Lung microvascular endothelial cell (primary cell): Measurements from ENCODE around the gene PLIN3. TPM values are rescaled to one million over a fixed set of nuclear protein-coding genes. Genes with fewer than 3 reads are reported as not detected.
"Not testable (repeated sequence)": the region's sequence is repeated elsewhere in the genome, so short reads cannot be mapped to it uniquely, and the experiment has no call there.

Source experiments
- DNase-seq, 2 donors: peaks; one replicate each; pipeline versions ENCODE4 v3.0.0 to v3.0.0-alpha.2; 2010; ENCODE audit warnings: low read depth in 2 of 2
- total RNA-seq: library from RNA; depleted of rRNA; stranded (reverse); fragments of >200 nt; gene quantifications from 2 replicates; pipeline ENCODE4 v1.2.1, GENCODE V29; 2014

Gene PLIN3
- 44.0 and 70.2 TPM in 2 replicates for total RNA-seq

- peak; percentile 97 to 98 for DNase-seq
These were observed at the start of gene PLIN3 for GRCh38 chr19:4867534-4868285. Gene PLIN3, minus strand, starts transcription at chr19:4867667. Its CDS starts 6,273 bp downstream, at chr19:4861394.

DNA sequence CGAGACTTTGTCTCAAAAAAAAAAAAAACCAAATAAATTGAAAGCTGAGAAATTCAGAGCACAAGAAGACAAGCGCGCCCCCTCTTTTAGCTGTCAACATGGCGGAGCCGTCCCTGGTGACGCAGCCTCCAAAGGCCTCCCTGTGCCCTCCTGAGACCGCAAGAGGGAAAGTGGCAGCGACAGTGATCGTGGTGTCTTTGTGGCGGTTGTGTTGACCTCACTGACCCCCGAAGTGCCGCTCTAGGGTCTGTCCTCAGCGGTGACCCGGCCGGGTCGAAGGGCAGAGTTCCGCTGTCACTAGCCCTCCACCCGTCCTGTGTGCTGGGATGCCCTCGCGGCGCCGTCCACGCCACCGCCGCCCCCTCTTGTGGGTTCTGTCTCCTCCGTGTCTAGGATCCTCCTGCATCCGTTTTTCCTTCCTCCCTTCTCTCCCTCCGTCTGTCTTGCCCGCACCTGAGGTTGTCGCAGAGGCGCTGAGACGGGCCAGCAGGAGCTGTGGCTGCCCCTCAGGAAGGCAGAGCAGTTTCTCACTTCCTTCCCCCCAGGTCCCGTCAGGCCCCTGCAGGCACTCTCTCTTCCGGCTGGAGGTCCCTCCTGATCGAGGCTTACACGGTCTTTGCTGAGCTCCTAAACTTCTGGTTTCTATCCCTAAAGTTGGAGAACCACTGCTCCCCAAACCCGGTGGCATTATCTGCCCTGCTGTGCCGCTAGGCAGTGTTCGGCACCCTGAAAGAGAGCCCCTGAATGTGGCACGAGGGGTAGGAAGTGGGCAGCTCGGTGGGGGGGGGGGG is 49.0 kb upstream of the PLIN3 start:
- DNase-seq = peak in 1 of 2 donors; percentile 31

DNA sequence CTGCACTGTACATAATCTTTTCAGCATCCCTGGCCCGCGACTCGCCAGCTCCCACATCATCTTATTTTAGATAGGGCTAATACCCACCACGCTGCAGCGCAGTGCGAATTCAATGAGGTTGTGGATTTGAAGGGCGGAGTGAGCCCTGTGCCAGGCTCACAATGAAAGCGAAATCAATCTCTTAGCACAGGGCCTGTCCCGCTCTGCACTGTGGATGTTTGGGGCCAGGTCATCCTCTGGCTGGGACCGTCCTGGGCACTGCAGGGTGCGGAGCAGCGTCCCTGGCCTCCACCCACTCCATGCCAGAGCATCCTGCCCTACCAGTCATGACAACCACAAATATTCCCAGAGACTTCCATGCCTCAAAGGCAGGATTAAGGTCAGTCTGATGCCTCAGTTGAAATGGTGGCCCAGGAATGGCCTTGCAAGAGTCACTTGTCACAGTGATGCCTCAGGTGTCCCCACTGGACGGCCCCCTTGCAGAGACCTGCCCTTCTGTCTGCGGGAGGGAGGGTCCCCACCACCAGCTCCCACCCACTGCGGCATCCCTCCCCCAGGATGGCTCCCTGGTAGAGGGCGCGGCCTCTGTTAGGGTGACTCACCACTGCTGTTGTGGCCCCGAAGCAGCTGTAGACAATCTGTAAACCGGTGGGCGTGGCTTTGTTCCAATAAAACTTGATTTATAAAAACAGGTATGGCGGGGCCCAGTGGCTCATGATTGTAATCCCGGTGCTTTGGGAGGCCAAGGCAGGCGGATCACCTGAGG is 47.5 kb upstream of the PLIN3 start:
- DNase-seq = peak; percentile 48 to 73

DNA sequence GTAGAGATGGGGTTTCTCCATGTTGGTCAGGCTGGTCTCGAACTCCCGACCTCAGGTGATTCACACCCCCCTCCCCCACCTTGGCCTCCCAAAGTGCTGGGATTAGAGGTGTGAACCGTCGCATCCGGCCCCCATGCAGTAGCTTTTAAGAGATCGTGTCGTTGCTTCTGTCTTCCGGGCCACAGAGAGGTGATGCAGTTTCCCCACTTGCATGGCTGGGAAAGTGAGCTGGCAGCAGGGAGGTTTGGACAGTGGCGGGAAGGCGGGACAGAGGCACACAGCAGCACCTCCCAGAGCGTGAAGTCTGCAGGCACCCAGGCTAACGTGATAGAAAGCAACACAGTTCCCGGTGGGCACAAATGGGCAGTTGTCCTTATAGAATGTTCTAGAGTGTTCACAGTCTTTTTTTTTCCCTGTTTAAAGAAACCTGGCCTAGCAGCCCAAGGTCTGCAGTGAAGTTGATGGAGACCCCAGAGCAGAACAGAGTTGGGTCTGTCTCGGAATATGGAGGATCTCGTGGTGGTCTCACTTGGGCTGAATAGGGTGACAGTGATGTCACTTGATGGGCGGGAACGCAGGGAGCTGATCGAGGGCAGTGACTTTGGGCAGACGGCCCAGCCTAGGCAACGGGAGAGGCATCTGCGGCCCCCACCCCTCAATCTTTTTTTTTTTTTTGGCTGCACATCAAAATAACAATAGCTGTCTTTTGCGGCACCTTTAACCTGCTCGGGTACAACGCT is 46.7 kb upstream of the PLIN3 start:
- DNase-seq = no peak

GRCh38 chr19:4911786-4912672 is 44.6 kb upstream of the PLIN3 start:
- peak; percentile 81 to 96 for DNase-seq

DNA sequence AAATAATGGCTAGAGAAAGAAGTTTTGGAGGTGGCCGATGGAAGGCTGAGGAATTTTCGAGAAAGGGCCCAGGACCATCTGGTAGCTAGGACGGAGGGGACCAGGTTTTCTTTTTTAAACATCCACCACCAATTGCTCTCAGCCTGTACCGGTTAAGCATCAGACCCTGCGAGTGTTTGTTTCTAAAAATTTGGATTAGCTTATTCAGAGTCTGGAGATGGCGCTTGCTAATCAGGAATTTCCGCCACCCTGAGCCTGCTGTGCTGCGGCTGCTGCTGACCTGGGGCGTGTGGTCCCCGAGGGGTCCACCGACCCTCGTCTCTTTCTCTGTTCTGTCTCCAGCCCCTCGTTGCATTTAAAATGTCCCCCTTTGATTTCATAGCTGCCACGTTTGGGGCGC is 43.8 kb upstream of the PLIN3 start:
- DNase-seq = peak in 1 of 2 donors; percentile 17

DNA sequence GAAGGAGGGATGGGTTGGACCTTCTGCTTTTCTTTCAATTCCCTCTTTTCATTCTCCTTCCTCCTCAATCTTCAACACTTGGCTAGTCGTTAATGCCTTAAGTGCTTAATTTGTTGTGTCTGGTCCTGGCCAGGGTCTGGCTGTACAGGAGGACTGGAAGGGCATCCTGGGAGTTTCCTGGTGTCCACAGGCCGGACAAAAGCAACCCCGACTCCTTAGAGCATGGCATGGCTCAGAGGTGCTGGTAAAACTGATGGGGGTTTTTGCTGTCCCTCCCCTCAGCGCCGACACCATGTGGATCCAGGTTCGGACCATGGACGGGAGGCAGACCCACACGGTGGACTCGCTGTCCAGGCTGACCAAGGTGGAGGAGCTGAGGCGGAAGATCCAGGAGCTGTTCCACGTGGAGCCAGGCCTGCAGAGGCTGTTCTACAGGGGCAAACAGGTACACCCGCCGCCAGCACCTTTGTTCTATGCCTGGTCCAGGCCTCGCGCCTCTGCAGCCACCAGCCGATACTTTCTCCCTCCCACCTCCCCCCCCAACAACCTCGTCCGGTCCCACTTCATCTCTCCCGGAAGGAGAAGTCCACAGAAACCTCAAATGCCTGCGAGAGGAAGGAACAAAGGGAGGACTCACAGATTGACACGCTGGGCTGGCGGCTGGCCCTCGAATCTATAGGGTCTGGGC is 43.3 kb upstream of the PLIN3 start:
- DNase-seq = peak; percentile 20 to 65

GRCh38 chr19:4909897-4910593 is 42.6 kb upstream of the PLIN3 start:
- peak; percentile 91 for DNase-seq

GRCh38 chr19:4909156-4909896 is 41.9 kb upstream of the PLIN3 start, which contains the start of gene UHRF1:
Gene UHRF1, plus strand, starts transcription at chr19:4909501. Its CDS starts 1,385 bp downstream, at chr19:4910886.
- no peak for DNase-seq

GRCh38 chr19:4908781-4909155 is 41.3 kb upstream of the PLIN3 start:
- no peak for DNase-seq

- DNase-seq = no peak
These were observed 40.9 kb upstream of the PLIN3 start for GRCh38 chr19:4908360-4908759.

DNA sequence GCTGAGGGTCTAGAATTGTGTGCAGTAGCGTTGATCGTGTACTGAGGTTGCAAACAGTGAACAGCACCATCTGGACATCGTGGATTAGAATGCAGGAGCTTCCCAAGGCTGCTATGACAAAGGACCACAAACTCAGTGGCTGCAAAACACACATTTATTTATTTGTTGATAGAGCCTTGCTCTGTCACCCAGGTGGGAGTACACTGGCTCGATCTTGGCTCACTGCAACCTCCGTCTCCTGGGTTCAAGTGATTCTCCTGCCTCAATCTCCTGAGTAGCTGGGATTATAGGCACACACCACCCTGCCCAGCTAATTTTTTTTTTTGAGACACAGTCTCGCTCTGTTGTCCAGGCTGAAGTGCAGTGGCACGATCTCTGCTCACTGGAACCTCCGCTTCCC is 39.5 kb upstream of the PLIN3 start:
- no peak for DNase-seq

GRCh38 chr19:4904481-4904880 is 37.0 kb upstream of the PLIN3 start:
- no peak for DNase-seq

DNA sequence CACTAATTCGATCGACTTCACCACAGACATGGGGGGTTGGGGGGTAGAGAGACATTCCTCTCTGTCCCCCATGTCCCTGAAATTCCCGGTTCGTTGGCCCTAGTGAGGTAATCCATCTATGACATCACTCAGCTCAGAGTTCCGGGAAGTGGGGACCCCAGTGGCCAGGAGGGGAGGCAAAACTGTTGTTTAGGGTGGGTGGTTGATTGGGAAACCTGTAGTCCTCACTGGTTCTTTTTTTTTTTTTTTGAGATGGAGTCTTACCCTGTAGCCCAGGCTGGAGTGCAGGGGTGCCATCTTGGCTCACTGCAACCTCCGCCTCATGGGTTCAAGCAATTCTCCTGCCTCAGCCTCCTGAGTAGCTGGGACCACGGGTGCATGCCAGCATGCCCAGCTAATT is 35.3 kb upstream of the PLIN3 start, which contains the start of gene ARRDC5:
Gene ARRDC5, minus strand, starts transcription at position 101 of the 400 bp plus-strand sequence. Its CDS starts 71 bp downstream, at position 30.
- DNase-seq = no peak

DNA sequence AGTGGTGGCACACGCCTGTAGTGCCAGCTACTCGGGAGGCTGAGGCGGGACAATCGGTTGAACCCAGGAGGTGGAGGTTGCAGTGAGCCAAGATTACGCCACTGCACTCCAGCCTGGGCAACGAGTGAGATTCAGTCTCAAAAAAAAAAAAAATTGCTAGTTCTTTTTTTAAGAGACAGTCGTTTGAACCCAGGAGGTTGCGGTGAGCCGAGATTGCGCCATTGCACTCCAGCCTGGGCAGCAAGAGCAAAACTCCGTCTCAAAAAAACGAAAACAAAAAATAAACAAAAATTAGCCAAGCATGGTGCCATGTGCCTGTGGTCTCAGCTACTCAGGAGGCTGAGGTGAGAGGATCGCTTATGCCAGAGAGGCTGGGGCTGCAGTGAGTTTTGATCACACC is 33.4 kb upstream of the PLIN3 start:
- DNase-seq = not testable (repeated sequence)

DNA sequence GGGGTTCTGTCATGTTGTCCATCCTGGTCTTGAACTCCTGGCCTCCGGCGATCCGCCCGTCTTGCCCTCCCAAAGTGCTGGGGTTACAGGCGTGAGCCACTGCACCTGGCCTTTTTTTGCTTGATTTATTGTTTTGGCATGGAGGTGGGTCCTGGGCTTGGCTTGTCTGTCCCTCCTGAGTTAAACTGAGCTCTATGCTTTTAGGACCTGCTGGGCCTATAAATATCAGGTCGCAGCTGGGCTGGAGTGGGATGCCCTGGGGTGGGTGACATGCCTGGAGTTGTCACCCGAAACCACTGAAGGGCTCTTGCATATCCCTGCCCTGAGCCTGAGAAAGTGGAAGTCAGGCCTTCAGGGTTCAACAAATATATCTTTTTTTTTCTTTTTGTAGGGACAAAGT is 29.7 kb upstream of the PLIN3 start:
- DNase-seq = no peak

- no peak for DNase-seq
These were observed 28.9 kb upstream of the PLIN3 start for GRCh38 chr19:4896372-4896771.

GRCh38 chr19:4892962-4893361 is 25.5 kb upstream of the PLIN3 start:
- not testable (repeated sequence) for DNase-seq
